ENCODE results near the gene HSD17B13.
"Not testable (repeated sequence)": the region's sequence is repeated elsewhere in the genome, so short reads cannot be mapped to it uniquely, and the experiment has no call there.

Gene HSD17B13, protein sequence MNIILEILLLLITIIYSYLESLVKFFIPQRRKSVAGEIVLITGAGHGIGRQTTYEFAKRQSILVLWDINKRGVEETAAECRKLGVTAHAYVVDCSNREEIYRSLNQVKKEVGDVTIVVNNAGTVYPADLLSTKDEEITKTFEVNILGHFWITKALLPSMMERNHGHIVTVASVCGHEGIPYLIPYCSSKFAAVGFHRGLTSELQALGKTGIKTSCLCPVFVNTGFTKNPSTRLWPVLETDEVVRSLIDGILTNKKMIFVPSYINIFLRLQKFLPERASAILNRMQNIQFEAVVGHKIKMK

DNA sequence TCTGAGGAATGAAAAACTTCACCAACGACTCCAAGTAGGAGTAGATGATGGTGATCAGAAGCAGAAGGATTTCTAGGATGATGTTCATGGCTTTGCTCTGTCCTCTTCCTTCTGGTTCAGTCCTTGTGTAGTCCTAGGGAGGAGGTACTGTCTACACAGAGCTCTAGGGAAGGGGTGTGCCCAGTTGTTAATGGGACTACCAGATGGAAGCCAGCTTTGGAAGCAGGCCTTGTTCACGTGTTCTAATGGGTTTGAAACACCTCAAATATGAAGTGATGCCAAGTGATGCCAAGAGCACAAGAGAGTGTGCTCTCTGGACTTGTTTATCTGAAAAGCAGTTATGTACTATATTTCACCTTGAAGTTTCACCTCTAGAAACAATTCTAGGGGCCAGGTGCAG lies at the start of gene HSD17B13:
HSD17B13 (minus strand) TSS at position 129 of the 400 bp plus-strand sequence; CDS start at position 88, 41 bp downstream.
- DNase-seq = no peak

DNA sequence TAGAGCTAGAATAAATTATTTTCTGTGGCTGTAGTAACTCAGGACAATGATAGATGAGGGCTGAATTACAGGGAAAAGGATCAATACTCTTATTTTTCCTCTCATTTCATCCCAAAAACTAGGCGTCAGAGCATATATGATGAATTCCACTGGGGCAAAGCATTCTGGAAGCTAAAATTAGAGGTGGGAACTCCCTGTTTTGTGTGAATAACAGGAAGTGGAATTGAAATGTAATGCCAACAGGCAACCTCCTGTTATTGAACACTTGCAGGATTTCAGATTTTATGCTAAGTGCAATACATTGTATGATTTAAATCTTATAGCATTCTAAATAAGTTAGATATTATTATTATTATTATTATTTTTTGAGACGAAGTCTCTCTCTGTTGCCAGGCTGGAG lies 47.4 kb upstream of the HSD17B13 start:
- no peak for DNase-seq

DNA sequence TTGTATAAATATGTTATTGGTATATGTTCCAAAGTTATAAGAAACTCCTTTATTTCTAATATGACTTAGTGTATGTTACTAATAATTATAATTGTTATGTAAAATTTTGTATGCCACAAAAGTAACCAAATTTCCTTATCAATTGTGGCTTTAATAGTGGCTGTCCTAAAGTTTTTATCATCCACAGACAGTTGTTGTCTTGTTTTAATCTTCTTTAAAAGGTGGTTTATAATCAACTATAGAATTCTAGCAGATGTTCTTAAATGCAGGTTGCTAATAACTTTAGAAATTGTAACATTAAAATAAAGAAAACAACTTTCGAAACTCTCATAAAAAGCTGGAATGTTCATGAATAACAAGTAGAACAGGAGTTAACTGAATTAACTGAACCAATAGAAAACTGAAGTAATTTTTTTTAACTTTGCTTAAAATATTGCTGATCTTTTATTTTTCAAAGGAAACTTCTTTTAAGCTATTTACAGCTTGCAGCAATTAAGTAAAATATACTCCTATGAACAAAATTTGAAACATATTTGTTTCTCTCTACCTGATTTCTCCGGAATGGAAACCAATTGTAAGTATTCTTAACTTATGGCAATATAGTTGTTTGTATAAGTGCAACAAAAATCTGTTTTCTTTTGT lies 44.0 kb upstream of the HSD17B13 start:
- no peak for DNase-seq

DNA sequence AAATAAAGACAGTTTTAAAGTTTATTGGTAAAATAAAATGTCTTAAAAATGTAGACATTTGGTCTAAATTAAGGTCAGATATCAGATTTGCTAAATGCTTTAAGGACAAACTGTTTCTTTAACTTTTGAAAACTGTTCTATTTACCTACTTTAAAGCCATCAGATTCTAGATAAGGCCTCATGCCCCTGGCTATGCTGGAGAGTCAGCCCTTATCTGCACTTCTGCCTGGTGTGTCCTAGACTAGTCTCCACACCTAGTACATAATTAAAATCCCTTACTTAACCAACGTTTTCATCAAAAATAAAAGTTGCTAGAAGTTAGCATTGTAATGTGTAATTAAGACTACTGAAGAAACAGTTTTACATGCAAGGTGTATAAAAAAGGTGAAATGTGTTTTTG lies 42.7 kb upstream of the HSD17B13 start:
- DNase-seq = no peak

DNA sequence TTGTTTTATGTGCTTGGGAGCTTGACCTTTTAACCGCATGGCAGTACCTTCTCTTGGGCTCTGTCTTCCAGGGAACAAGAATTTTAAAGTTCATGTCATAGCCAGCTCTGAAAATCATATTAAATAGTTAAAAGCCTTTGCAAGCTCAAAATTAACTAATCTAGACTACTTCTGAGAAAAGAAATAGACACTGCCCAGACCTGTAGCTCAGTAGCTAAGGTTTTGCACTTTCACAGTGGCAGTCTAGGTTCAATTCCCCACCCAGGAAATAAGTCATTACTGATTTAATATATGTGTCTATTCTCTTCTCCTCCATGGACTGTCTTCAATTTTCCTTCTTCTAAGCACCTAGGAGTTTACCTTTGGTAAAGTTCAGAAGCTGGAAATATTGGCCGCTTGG lies 40.9 kb upstream of the HSD17B13 start:
- DNase-seq = no peak

DNA sequence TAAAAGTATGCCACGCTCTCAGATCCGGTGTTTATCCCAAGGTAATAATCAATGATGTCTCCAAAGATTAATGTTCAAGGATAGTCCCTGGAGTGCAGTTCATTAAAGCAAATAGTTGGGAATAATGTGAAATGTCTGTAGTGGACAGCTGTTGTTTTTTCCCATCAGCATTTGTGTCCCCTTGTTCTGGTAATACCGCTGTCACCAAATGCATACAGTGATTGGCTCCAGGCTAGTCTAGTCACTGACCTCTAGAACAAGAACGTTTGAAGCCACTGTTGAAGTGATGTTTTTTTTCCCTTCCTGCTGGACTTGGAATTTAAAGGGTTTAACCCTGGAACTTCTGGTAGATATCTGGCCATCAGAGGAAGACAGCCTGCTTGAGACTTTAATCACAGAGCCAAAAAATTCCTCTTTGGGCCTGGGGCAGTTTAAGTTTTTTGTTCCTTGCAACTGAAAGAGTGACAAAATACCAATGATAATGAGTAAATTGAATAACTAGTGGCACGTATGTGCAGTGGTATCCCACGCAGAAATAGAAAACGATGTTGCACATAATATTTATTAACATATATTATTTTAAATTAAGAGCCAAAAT lies 37.8 kb upstream of the HSD17B13 start:
- DNase-seq = no peak

DNA sequence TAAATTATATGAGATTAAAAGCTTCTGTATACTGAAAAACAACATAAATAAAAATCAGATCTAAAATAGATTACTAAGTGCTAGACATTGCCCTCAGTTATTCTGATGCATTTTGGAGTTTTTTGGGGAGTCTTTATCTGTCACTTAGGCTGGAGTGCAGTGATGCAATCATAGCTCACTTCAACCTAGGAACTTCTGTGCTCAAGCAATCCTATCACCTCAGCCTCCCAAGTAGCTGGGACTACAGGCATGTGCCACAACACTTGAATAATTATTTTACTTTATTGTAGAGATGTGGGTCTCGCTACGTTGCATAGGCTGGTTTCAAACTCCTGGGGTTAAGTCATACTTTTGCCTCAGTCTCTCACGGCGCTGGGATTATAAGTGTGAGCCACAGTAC lies 36.6 kb upstream of the HSD17B13 start:
- DNase-seq = no peak

DNA sequence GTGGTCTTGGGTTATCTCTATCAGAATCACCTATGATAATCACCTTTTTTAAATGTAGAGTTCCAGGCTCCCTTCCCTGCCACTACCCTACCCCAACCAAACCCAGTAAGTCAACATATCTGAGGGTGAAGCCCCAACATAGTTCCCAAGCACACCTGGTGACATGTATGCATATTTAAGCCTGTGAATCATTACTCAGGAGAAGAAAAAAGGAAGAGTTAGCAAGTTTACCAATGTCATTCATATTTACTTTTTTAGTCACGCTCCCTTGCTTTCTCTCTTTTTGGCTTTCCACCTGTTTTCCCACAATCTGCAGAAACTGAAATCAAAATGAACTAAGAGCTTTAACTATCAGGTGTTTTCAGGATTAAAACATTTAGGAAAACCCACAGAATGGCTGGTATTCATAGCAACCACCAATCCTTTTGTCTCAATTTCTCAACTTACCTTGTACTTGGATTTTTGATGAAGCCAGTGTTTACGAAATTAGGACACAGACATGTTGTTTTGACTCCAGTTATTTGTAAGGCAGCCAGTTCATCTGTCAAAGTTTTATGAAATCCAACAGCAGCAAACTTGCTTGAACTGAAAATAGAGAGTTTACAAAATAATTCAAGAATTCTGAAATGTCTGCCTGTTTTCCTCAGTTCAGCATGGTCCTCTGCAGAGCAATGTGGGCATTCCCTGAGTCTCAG lies 34.3 kb upstream of the HSD17B13 start:
- DNase-seq = no peak

DNA sequence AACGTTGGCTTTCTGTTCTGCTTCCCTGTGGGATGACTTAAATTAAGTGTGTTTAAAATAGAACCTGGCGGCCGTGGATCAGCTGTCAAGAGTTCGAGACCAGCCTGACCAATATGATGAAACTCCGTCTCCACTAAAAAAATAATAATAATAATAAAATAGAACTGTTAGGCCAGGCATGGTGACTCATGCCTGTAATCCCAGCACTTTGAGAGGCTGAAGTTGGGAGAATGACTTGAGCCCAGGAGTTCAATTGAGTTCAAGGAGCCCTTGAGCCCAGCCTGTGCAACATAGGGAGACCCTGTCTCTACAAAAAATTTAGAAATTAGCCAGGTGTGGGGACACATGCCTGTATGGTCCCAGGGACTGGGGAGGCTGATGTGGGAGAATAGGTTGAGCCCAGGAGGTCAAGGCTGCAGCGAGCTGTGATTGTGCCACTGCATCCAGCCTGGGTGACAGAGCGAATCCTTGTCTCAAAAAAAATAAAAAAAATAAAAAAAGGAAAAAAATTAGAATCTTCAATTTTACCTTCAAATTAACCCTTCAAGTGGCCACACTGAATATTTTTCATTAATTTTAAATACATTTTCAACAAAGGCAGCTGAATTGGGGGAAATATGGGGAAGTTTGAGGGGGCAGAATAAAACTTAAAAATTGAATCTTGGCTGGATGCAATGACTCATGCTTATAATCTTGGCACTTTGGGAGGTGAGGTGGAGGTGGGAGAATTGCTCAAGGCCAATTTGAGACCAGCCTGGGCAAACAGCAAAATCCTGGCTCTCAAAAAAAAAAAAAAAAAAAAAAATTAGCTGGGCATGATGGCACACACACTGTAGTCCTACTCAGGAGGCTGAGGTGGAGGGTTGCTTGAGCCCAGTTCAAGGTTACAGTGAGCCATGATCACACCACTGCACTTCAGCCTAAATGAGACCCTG lies 31.8 kb upstream of the HSD17B13 start:
- no peak for DNase-seq

DNA sequence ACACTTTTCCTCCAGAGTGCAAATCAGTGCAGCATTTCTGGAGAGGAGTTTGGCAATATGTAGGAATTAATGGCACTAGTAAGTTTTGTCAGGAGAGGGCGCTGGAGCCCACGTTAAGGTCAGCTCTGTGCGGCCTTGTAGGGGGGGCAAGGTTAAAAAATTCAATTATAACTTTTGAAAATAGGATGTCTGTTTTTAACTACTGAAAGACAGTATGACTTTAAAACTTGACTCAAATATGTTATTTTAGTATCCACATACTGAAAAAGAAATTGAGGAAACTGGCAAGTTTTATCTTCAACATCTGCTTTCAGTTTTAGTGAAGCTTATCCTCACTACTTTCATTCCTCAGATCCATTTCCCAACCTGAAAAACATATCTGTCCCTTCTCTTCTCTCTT lies 30.9 kb upstream of the HSD17B13 start:
- DNase-seq = peak; percentile 3

DNA sequence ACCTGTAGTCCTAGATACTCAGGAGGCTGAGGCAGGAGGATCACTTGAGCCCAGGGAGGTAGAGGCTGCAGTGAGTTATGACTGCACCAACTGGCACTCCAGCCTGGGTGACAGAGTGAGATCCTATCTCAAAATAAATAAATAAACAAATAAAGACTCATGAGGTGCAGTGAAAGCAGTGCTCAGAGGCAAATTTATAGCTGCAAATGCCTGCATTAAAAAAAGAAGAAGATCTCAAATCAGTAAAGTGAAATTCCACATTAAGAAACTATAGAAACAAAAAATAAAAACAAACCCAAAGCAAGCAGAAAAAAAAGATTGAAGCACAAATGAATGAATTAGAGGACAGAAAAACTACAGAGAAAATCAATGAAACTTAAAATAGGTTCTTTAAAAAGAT lies 22.5 kb upstream of the HSD17B13 start:
- DNase-seq = no peak

DNA sequence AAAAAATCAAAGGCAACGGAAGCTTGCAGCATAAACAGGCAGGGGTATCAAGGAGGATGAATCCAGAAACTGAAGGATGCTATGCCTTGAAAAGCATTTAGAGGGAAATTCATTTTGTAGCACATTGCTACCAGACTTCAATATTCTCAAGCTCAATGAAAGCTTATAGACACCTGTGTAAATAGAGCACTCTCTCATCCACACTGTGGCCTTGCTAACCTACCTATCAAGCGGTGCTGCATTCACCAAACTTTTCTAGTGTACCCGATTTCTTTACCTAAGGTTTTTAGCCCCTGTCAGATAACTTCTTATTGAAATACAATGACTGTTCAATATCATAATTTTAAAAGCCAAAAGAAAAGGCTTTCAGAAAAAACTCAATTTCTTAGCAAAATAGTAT lies 20.2 kb upstream of the HSD17B13 start:
- no peak for DNase-seq

DNA sequence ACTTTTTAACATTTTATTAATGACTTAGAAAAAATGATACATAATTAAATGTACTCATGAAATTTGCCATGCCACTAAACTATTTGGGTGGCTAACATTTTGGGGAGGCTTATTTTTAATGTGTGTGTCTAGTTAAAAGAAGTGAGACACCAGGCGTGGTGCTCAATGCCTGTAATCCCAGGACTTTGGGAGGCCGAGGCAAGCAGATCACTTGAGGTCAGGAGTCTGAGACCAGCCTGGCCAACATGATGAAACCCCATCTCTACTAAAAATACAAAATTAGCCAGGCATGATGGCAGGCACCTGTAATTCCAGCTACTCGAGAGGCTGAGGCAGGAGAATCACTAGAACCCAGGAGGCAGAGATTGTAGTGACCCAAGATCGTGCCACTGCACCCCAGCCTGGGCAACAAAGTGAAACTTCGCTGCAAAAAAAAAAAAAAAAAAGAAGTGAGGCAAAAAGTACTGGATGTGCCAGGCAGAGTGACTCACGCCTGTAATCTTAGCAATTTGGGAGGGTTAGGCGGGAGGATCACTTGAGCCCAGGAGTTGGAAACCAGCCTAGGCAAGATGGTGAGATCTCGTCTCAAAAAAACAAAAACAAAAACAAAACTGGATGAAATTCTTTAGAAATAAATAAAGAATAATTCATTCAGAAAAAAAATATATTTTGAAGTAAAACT lies 19.4 kb upstream of the HSD17B13 start:
- DNase-seq = not testable (repeated sequence)

DNA sequence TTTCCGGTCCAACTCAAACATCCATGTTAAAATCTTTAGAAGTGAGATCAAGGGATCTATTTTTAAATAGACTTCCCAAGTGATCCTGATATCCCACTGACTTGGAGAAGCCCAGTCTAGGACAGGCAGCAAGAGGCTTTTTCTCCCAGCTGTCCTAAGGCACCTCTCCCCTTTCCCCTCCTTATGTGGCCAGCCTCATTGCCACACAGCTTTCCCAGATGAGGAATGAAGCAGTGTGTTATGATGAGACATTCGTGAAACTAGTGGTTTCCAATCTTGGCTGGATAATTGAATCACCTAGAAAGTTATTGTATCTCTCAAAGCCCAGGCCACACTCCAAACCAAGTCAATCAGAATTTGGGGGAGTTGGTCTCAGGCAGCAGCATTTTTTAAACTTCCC lies 16.8 kb upstream of the HSD17B13 start:
- DNase-seq = no peak

DNA sequence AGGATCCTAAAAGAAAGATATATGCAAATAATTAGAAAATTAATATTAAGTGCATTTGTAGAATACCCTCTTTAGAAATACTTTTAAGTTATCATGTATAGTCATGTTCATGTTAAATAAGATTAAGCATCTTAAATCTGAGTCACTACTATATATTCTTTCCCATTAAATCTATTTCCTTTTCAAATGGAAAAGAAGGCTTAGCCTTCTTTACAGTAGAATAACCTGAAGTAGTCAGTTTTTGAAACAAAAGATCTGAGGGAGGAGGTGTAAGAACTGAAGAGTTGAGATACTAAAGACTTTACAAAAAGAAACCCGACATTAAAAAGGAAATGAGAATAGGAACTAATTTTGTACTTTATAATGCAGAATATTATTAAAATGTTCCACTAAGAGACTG lies 14.7 kb upstream of the HSD17B13 start:
- no peak for DNase-seq

DNA sequence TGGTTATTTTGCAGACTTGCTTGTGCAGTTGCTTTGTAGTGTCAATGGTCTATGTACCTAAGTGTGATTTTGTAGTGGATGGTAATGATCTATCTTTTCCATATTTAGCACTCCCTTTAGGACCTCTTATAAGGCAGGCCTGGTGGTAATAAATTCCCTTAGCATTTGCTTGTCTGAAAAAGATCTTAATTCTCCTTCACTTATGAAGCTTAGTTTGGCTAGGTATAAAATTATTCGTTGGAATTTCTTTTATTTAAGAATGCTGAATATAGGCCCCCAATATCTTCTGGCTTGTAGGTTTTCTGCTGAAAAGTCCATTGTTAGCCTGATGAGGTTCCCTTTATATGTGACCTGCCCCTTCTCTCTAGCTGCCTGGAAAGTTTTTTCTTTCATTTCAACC lies 10.6 kb upstream of the HSD17B13 start:
- no peak for DNase-seq

DNA sequence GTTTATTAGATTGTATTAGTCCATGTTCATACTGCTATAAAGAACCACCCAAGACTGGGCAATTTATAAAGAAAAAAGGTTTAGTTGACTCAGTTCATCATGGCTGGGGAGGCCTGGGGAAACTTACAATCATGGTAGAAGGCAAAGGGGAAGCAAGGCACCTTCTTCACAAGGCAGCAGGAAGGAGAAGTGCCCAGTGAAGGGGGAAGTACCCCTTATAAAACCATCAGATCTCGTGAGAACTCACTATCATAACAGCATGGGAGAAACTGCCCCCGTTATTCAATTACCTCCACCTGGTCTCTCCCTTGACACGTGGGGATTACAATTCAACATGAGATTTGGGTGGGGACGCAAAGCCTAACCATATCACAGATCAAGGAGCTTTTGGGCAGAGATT lies 8.1 kb upstream of the HSD17B13 start:
- DNase-seq = no peak

DNA sequence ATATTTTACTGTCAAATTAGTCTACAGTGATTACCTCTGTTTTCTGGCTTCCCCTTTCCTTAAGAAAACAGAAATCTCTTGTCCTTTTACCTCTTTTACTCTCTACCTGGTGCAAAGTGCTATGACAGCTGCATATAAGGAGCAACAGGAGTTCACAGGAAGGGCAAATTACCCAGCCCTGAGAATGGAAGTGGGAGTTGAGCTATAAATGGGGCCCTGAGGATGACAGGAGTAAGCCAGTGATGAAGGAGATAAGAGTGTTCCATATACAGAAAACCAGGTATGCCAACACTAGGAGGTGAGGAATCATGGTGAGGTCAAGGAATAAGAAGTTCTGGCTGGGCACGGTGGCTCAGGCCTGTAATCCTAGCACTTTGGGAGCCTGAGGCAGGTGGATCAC lies 4.5 kb upstream of the HSD17B13 start:
- DNase-seq = no peak

DNA sequence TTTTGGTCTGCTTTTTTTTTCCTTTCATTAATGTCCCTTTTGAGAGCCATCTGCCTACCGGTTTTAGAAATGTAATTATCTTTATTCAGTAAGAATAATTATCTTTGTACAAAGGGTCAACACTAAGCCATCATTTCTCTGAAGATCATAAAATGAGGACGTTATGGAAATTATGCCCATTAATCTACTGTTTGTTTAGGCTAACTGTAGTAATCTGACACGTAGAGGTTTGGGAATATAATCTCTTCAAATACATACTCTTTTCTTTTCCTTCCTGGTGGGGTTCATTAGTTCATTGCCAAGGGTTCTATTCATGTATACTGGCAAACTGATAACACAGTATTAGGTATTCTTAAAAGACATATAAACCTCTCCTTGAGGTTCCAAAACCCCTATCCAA lies 3.8 kb upstream of the HSD17B13 start:
- no peak for DNase-seq

DNA sequence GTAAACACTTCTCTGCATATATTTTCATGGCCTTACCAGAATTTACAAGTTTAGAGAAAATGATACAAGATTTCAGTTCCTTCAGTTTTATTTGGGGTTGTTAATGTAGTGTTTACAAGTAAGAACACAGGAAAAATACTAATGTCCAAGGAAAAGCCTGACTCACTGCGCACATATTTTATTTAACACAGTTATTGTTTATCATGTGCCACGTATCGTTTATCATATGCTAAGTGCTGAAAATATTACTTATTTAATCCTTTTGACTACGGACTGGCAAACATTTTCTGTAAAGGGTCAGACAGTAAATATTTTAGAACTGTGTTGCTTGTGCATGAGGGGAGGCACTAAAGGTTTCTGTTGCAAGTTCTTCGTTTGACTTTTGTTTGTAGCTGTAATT lies 794 bp downstream of the HSD17B13 start:
- DNase-seq = no peak

DNA sequence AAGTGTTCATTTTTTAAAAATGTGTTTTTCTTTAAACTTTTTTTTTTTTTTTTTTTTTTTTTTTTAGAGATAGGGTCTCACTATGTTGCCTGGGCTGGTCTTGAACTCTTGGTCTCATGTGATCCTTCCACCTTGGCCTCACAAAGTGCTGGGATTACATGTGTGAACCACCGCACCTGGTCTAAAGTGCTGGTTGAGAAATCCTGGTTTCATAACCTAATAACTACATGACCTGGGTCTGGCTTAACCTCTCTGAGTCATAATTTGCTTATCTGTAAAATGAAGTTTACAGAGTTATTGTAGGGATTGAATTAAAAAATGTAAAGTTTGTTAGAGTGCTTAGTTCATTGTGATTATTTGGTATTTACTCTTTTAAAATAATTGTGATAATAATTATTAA lies 5.2 kb downstream of the HSD17B13 start:
- no peak for DNase-seq

DNA sequence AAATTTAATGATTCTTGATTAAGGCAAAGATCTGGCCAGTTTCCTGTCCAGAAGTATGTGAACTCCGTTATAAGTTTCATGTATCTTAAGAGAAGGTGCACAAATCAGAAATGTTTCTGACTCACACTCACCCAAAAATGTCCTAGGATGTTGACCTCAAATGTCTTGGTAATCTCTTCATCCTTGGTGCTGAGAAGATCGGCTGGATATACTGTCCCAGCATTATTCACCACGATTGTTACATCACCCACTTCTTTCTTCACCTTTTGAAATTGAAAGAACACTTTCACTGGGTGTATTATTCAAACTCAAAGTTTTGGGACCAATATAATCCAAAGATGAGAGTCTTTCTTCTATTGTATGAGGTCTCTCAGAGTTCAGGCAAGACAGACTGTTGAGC lies 5.7 kb downstream of the HSD17B13 start:
- no peak for DNase-seq
